Lung (tissue), 12 donors: ENCODE results near the gene SELENOP. TPM values are rescaled to one million over a fixed set of nuclear protein-coding genes. Genes with fewer than 3 reads are reported as not detected.

Experiments
- ATAC-seq: fragments of 200-7000 bp; cut with Tn5 transposase; one replicate; pipeline ENCODE4 v1.9.1; 2020; ENCODE audit warnings: moderate number of reproducible peaks; ENCODE audit not compliant: insufficient read depth, low FRiP score
- DNase-seq, 3 donors: peaks; one replicate each; pipeline ENCODE4 v3.0.0-alpha.2; 2013 to 2017
- H3K27ac ChIP-seq, 2 donors: one replicate each; pipeline ENCODE4 v1.5.1; 2013; ENCODE audit warnings: mild to moderate bottlenecking in 2 of 2, moderate library complexity in 2 of 2, control low read depth in 1 of 2, inconsistent platforms in 1 of 2, low read depth in 1 of 2, low read length in 1 of 2
- H3K27me3 ChIP-seq, 3 donors: one replicate each; pipeline ENCODE4 v1.5.1; 2013; ENCODE audit warnings: low read length in 2 of 3; ENCODE audit not compliant: control insufficient read depth in 3 of 3, insufficient read depth in 3 of 3
- H3K36me3 ChIP-seq, 4 donors: one replicate each; pipeline ENCODE4 v1.5.1; 2013; ENCODE audit warnings: low read length in 4 of 4, mild to moderate bottlenecking in 1 of 4, moderate library complexity in 1 of 4; ENCODE audit not compliant: control insufficient read depth in 4 of 4, insufficient read depth in 4 of 4
- H3K4me1 ChIP-seq, 5 donors: one replicate each; pipeline ENCODE4 v1.5.1; 2013; ENCODE audit warnings: low read length in 5 of 5, mild to moderate bottlenecking in 2 of 5, moderate library complexity in 1 of 5; ENCODE audit not compliant: control insufficient read depth in 5 of 5, insufficient read depth in 5 of 5
- H3K4me3 ChIP-seq: one replicate; pipeline ENCODE4 v1.5.1; 2013; ENCODE audit warnings: mild to moderate bottlenecking, control low read depth, moderate library complexity
- H3K9ac ChIP-seq, 2 donors: one replicate each; pipeline ENCODE4 v1.5.1; 2013; ENCODE audit warnings: low read length in 2 of 2, control low read depth in 1 of 2; ENCODE audit not compliant: insufficient read depth in 1 of 2
- H3K9me3 ChIP-seq, 4 donors: one replicate each; pipeline ENCODE4 v1.5.1; 2013; ENCODE audit warnings: low read length in 3 of 4, mild to moderate bottlenecking in 1 of 4, moderate library complexity in 1 of 4; ENCODE audit not compliant: control insufficient read depth in 4 of 4, insufficient read depth in 3 of 4
- CTCF ChIP-seq: IDR thresholded peaks from 2 replicates; pipeline ENCODE4 v1.5.1; 2012; ENCODE audit warnings: mild to moderate bottlenecking; ENCODE audit errors: control extremely low read depth, extremely low read depth
- WGBS, 2 donors: extraction: QIAGEN DNeasy Blood & Tissue Kit; methylation state at CpG; one replicate each; pipeline ENCODE4 v1.1.7; 2013; 5-methylcytosine and 5-hydroxymethylcytosine counted together
- polyA plus RNA-seq, 2 donors: library from polyadenylated mRNA; stranded (reverse); fragments of 200-250 nt; gene quantifications; one replicate each; pipeline ENCODE4 v1.2.1, GENCODE V29; 2013
- total RNA-seq, 2 donors: library from RNA; depleted of rRNA in 1 of 2; stranded (reverse); fragments of >200 nt in 1 of 2; gene quantifications; one replicate each; pipeline ENCODE4 v1.2.1, GENCODE V29; 2014 to 2021
- donor health status: control.
- donor health status: control.
- donor health status: Bipolar disorder and iron deficiency.
- donor health status: healthy.
- donor health status: DM: yes; HTN: yes; CAD: no.

The SELENOP gene
- total and polyA plus RNA-seq, 4 donors: 211 to 756 (median 335) TPM

GRCh38 chr5:42784132-42784531, 27.6 kb downstream of the SELENOP start:
- Histone ChIP-seq H3K36me3 (no peaks in the 10 kb centered on the region), H3K4me1 (no peaks in the 10 kb centered on the region), H3K27ac (no peak overlapping the region), H3K9me3 (peaks cover 2 to 6% (median 3%) of the 10 kb centered on the region in 4 donors), H3K9ac (no peak overlapping the region), H3K27me3 (no peaks in the 10 kb centered on the region), H3K4me3 (no peak overlapping the region)
- ATAC-seq: no peak
- no peak for DNase-seq
- TF ChIP-seq CTCF: no peak
- 92 to 94% methylated on average over 1 of the region's 1 CpG for WGBS, 2 donors

GRCh38 chr5:42781584-42781983, 30.1 kb downstream of the SELENOP start:
- no peaks in the 10 kb centered on the region for H3K27me3 ChIP-seq
- DNase-seq: no peak
- H3K36me3 ChIP-seq: no peaks in the 10 kb centered on the region
- no peak overlapping the region for H3K27ac ChIP-seq
- WGBS, 2 donors: 91 to 95% methylated on average over 1 of the region's 1 CpG
- H3K4me1 ChIP-seq: no peaks in the 10 kb centered on the region
- ATAC-seq: no peak
- H3K9me3 ChIP-seq: peaks cover 0 to 3% (median 2%) of the 10 kb centered on the region in 4 donors
- H3K4me3 ChIP-seq: no peak overlapping the region
- TF ChIP-seq CTCF: no peak
- H3K9ac ChIP-seq: no peak overlapping the region

GRCh38 chr5:42779083-42779482, 32.6 kb downstream of the SELENOP start:
- H3K9ac ChIP-seq: no peak overlapping the region
- no peaks in the 10 kb centered on the region for H3K9me3 ChIP-seq
- no peaks in the 10 kb centered on the region for H3K4me1 ChIP-seq
- 78 to 86% methylated on average over 1 of the region's 1 CpG for WGBS, 2 donors
- no peak overlapping the region for H3K27ac ChIP-seq
- ATAC-seq (no peak), DNase-seq (no peak)
- no peaks in the 10 kb centered on the region for H3K27me3 ChIP-seq
- no peaks in the 10 kb centered on the region for H3K36me3 ChIP-seq
- no peak for TF ChIP-seq CTCF
- no peak overlapping the region for H3K4me3 ChIP-seq

GRCh38 chr5:42772265-42772993, 39.3 kb downstream of the SELENOP start:
- Histone ChIP-seq H3K4me3 (no peak overlapping the region), H3K4me1 (no peaks in the 10 kb centered on the region), H3K36me3 (no peaks in the 10 kb centered on the region), H3K9me3 (no peaks in the 10 kb centered on the region), H3K9ac (no peak overlapping the region), H3K27me3 (no peaks in the 10 kb centered on the region), H3K27ac (no peak overlapping the region)
- 67 to 91% methylated on average over 13 of the region's 13 CpGs for WGBS, 2 donors
- no peak for TF ChIP-seq CTCF
- no peak for ATAC-seq
- no peak for DNase-seq
